ENCODE data around the gene ENOPH1.
"Not testable (repeated sequence)": the region's sequence is repeated elsewhere in the genome, so short reads cannot be mapped to it uniquely, and the experiment has no call there.

The ENOPH1 gene

GRCh38 chr4:82428969-82429727, 1.2 kb upstream of the ENOPH1 start:
- DNase-seq: peak; percentile 94

GRCh38 chr4:82429728-82430192, 630 bp upstream of the ENOPH1 start:
- no peak for DNase-seq

- peak; percentile 57 for DNase-seq
Measured at GRCh38 chr4:82430964-82431745, 765 bp downstream of the ENOPH1 start.

- no peak for DNase-seq
Measured at GRCh38 chr4:82431831-82432230, 1.4 kb downstream of the ENOPH1 start.

- no peak for DNase-seq
Measured at GRCh38 chr4:82432596-82432995, 2.2 kb downstream of the ENOPH1 start.

- no peak for DNase-seq
Measured at GRCh38 chr4:82433791-82434190, 3.4 kb downstream of the ENOPH1 start.

- no peak for DNase-seq
Measured at GRCh38 chr4:82434949-82435348, 4.6 kb downstream of the ENOPH1 start.

GRCh38 chr4:82436130-82436529, 5.7 kb downstream of the ENOPH1 start:
- DNase-seq: no peak

- DNase-seq: no peak
Measured at GRCh38 chr4:82436780-82437179, 6.4 kb downstream of the ENOPH1 start.

GRCh38 chr4:82437285-82438005, 7.1 kb downstream of the ENOPH1 start:
- no peak for DNase-seq

- no peak for DNase-seq
Measured at GRCh38 chr4:82439088-82439487, 8.7 kb downstream of the ENOPH1 start.

GRCh38 chr4:82447886-82448285, 17.5 kb downstream of the ENOPH1 start:
- DNase-seq: no peak

- no peak for DNase-seq
Measured at GRCh38 chr4:82450966-82451755, 20.8 kb downstream of the ENOPH1 start.

- DNase-seq: no peak
Measured at GRCh38 chr4:82452026-82452425, 21.6 kb downstream of the ENOPH1 start.

- no peak for DNase-seq
Measured at GRCh38 chr4:82457266-82457665, 26.9 kb downstream of the ENOPH1 start.

GRCh38 chr4:82458729-82459128, 28.3 kb downstream of the ENOPH1 start:
- no peak for DNase-seq

- DNase-seq: no peak
Measured at GRCh38 chr4:82461710-82462109, 31.3 kb downstream of the ENOPH1 start.

- peak; percentile 93 for DNase-seq
Measured at GRCh38 chr4:82462415-82462831, 32.0 kb downstream of the ENOPH1 start.

GRCh38 chr4:82463221-82463620, 32.8 kb downstream of the ENOPH1 start:
- no peak for DNase-seq

- DNase-seq: no peak
Measured at GRCh38 chr4:82467471-82467870, 37.1 kb downstream of the ENOPH1 start.

GRCh38 chr4:82469791-82470345, 39.5 kb downstream of the ENOPH1 start:
- DNase-seq: no peak

GRCh38 chr4:82473080-82473479, 42.7 kb downstream of the ENOPH1 start:
- DNase-seq: not testable (repeated sequence)

Measured in stimulated activated CD8-positive, alpha-beta memory T cell treated with anti-CD3 and anti-CD28 coated beads, Interleukin-4, amount 100 ng/mL, for 48 hours (primary cell).